HepG2 (cell line): ENCODE data around the gene SMPD2. TPM values are rescaled to one million over a fixed set of nuclear protein-coding genes. Genes with fewer than 3 reads are reported as not detected.

Experiments used
- ATAC-seq: fragments of 200-7000 bp; cut with Tn5 transposase; 3 replicates; pipeline ENCODE4 v1.9.1; 2020; ENCODE audit warnings: mild to moderate bottlenecking, moderate library complexity
- BruUV-seq: library from RNA; stranded (reverse); fragments of 400-500 nt; replicated peaks from 2 replicates; lab custom pipeline; 2021; lab: Mats Ljungman, UMichigan
- CTCF ChIA-PET: fragments of 300-600 bp; formaldehyde crosslinking; extraction: SDS; loops from one replicate; lab custom pipeline; 2021; ENCODE audit warnings: low total read pairs, inconsistent platforms, low intra/inter-chr PET ratio; lab: Yijun Ruan, JAX
- POLR2A ChIA-PET: fragments of 350-600 bp; sonication (Branson Sonifier 250); formaldehyde crosslinking; loops from one replicate; lab custom pipeline; 2020; ENCODE audit warnings: antibody characterized with exemption, inconsistent platforms; lab: Yijun Ruan, JAX
- DNase-seq: peaks from one replicate; pipeline ENCODE4 v3.0.0-alpha.2; 2015; ENCODE audit warnings: low spot score
- FAIRE-seq: peaks from 3 replicates; lab custom pipeline; 2011; peaks lifted over from hg19 to GRCh38; lab: Jason Lieb, UNC
- H2AFZ ChIP-seq: one replicate; pipeline ENCODE4 v1.6.1; 2011; ENCODE audit warnings: low read length, inconsistent platforms
- H3K27ac ChIP-seq: fragments of 300-600 bp; 3 replicates; pipeline ENCODE4 v1.8.0; 2011; ENCODE audit warnings: mixed run types, mild to moderate bottlenecking, mixed read lengths, low read length, inconsistent platforms; ENCODE audit not compliant: insufficient read depth; ENCODE audit errors: extremely low read length
- H3K27me3 ChIP-seq, 2 experiments: fragments of 200-600 bp in 1 of 2; 2 replicates in 1 of 2; 3 replicates in 1 of 2; pipeline versions ENCODE4 v1.6.0 to v1.8.0; 2011; ENCODE audit warnings: low read length in 2 of 2, mild to moderate bottlenecking in 2 of 2, moderate library complexity in 2 of 2, inconsistent platforms in 1 of 2; ENCODE audit not compliant: insufficient read depth in 2 of 2, control insufficient read depth in 1 of 2
- H3K36me3 ChIP-seq, 2 experiments: fragments of 200-600 bp in 1 of 2; replicated peaks in 1 of 2; 2 replicates in 1 of 2; 3 replicates in 1 of 2; pipeline versions ENCODE4 v1.5.1 to v1.8.0; 2011; ENCODE audit warnings: low read length in 2 of 2, inconsistent platforms in 1 of 2; ENCODE audit not compliant: insufficient read depth in 2 of 2, control insufficient read depth in 1 of 2
- H3K4me1 ChIP-seq: 2 replicates; pipeline ENCODE4 v1.5.1; 2012; ENCODE audit warnings: low read length, inconsistent platforms; ENCODE audit not compliant: insufficient read depth
- H3K4me2 ChIP-seq: 2 replicates; pipeline ENCODE4 v1.6.0; 2011; ENCODE audit warnings: low read depth, low read length, inconsistent platforms
- H3K4me3 ChIP-seq, 3 experiments: fragments of 200-600 bp in 1 of 3; sonication (generic), shearing (Covaris generic) in 1 of 3; replicated peaks in 1 of 3; 2 replicates each; pipeline ENCODE4 v1.5.1; 2011 to 2016; ENCODE audit warnings: low read length in 3 of 3, inconsistent platforms in 2 of 3, low read depth in 2 of 3, mild to moderate bottlenecking in 2 of 3, control low read depth in 1 of 3, mixed read lengths in 1 of 3; ENCODE audit not compliant: insufficient read depth in 1 of 3
- H3K79me2 ChIP-seq: one replicate; pipeline ENCODE4 v1.6.1; 2011; ENCODE audit warnings: low read length, inconsistent platforms; ENCODE audit not compliant: insufficient read depth
- H3K9ac ChIP-seq: 2 replicates; pipeline ENCODE4 v1.6.0; 2011; ENCODE audit warnings: mild to moderate bottlenecking, low read depth, low read length, inconsistent platforms; ENCODE audit not compliant: insufficient read depth
- H3K9me3 ChIP-seq: 2 replicates; pipeline ENCODE4 v1.5.1; 2012; ENCODE audit warnings: mild to moderate bottlenecking, low read length
- H4K20me1 ChIP-seq: 2 replicates; pipeline ENCODE4 v1.6.0; 2011; ENCODE audit warnings: inconsistent platforms, mild to moderate bottlenecking, low read length, moderate library complexity; ENCODE audit not compliant: insufficient read depth
- CEBPB ChIP-seq: IDR thresholded peaks from 2 replicates; pipeline ENCODE4 v1.6.1; 2011; ENCODE audit warnings: low read depth, low read length, improper control_type of control experiment, borderline replicate concordance
- CHD4 ChIP-seq: fragments of 200-600 bp; sonication (generic); IDR thresholded peaks from 2 replicates; pipeline ENCODE4 v1.7.0; 2017; ENCODE audit warnings: mild to moderate bottlenecking, low read length, borderline replicate concordance
- EEA1 ChIP-seq: sonication (generic); formaldehyde crosslinking; IDR thresholded peaks from 2 replicates; pipeline ENCODE4 v1.5.1; 2020; ENCODE audit warnings: mild to moderate bottlenecking, missing genetic modification reagents, borderline replicate concordance
- MAFG ChIP-seq: sonication (generic); formaldehyde crosslinking; IDR thresholded peaks from 2 replicates; pipeline ENCODE4 v1.5.1; 2020; ENCODE audit warnings: mild to moderate bottlenecking, missing genetic modification reagents
- NFKB2 ChIP-seq: sonication (generic); formaldehyde crosslinking; IDR thresholded peaks from 2 replicates; pipeline ENCODE4 v1.4.0; 2020; ENCODE audit warnings: missing genetic modification reagents, borderline replicate concordance
- XBP1 ChIP-seq: sonication (generic); formaldehyde crosslinking; IDR thresholded peaks from 2 replicates; pipeline ENCODE4 v1.5.0; 2020; ENCODE audit warnings: missing genetic modification reagents
- ZNF451 ChIP-seq: sonication (generic); formaldehyde crosslinking; IDR thresholded peaks from 2 replicates; pipeline ENCODE4 v1.5.0; 2020; ENCODE audit warnings: mild to moderate bottlenecking, missing genetic modification reagents
- WGBS: methylation state at CpG from one replicate; pipeline ENCODE4 v1.1.6; 2017; ENCODE audit warnings: low lambda C conversion rate; 5-methylcytosine and 5-hydroxymethylcytosine counted together
- in situ Hi-C: cut with HindIII; loops from 2 replicates; pipeline ENCODE4 v1.10.0; 2017; ENCODE audit warnings: low pct_unique_long_range_greater_than_20kb; ENCODE audit not compliant: extremely low pct_ligation_motif_present
- intact Hi-C: fragments of 100-400 bp; cut with micrococcal nuclease; formaldehyde crosslinking; loops from one replicate; pipeline ENCODE4 v1.10.0; 2022; ENCODE audit not compliant: unreplicated experiment
- polyA plus RNA-seq, 8 experiments: library from polyadenylated mRNA; depleted of rRNA in 3 of 8; stranded (reverse) in 7 of 8; unstranded in 1 of 8; fragments of >200 nt; fragmentation: Illumina TruSeq in 4 of 8; extraction: Trizol in 4 of 8; gene quantifications; 2 replicates each; pipeline versions ENCODE4 v1.2.1 to v1.2.3, GENCODE V29; 2011 to 2016; ENCODE audit warnings: low read depth in 4 of 8, missing spikeins in 1 of 8, mixed read lengths in 1 of 8; ENCODE audit not compliant: insufficient read depth in 1 of 8
- total RNA-seq, 5 experiments: library from RNA; depleted of rRNA; stranded (reverse); fragments of >200 nt; fragmentation: Illumina TruSeq; extraction: Trizol; gene quantifications; 2 replicates each; pipeline ENCODE4 v1.2.3, GENCODE V29; 2016; ENCODE audit warnings: low read depth in 1 of 5
- TF ChIP-seq, protein P1 (sequence below), 2 experiments: IDR thresholded peaks; 2 replicates each; pipeline ENCODE4 v1.6.1; 2011 to 2012; ENCODE audit warnings: low read length in 2 of 2, borderline replicate concordance in 1 of 2, low read depth in 1 of 2, mild to moderate bottlenecking in 1 of 2, moderate library complexity in 1 of 2
- TF ChIP-seq, protein P2 (sequence below): sonication (generic); formaldehyde crosslinking; IDR thresholded peaks from 2 replicates; pipeline ENCODE4 v1.5.0; 2020; ENCODE audit warnings: mild to moderate bottlenecking, missing genetic modification reagents, borderline replicate concordance

SMPD2 gene
- total and polyA plus RNA-seq, 2 of the 13 experiments (the other 11 are each of a cell fraction or from before 2014, with no cell fraction given), result 5.9 to 10.6 TPM

DNA sequence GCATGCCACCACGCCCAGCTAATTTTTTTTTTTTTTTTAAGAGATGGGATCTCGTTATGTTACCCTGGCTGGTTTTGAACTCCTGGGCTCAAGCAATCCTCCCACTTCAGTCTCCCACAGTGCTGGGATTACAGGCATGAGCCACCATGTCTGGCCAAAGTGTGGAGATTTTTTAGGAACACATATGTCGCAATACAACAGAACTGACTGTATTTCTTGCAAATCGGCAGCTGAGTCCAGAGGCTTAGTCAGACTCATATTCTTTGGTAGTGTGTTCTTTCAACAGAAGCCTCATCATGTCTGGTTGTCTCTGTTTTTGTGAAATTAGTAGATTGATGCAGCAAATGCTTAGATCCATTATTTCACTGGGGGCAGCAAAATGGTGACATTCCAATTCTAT, 34.3 kb upstream of the SMPD2 start:
- H3K9ac ChIP-seq, result no peak overlapping the region
- ATAC-seq, result no peak
- no peaks in the 10 kb centered on the region for H4K20me1 ChIP-seq
- intact Hi-C loops (no loop called here), in situ Hi-C loops (no loop called here)
- 3% methylated on average over 4 of the region's 4 CpGs for WGBS
- TF ChIP-seq, protein P1, sequence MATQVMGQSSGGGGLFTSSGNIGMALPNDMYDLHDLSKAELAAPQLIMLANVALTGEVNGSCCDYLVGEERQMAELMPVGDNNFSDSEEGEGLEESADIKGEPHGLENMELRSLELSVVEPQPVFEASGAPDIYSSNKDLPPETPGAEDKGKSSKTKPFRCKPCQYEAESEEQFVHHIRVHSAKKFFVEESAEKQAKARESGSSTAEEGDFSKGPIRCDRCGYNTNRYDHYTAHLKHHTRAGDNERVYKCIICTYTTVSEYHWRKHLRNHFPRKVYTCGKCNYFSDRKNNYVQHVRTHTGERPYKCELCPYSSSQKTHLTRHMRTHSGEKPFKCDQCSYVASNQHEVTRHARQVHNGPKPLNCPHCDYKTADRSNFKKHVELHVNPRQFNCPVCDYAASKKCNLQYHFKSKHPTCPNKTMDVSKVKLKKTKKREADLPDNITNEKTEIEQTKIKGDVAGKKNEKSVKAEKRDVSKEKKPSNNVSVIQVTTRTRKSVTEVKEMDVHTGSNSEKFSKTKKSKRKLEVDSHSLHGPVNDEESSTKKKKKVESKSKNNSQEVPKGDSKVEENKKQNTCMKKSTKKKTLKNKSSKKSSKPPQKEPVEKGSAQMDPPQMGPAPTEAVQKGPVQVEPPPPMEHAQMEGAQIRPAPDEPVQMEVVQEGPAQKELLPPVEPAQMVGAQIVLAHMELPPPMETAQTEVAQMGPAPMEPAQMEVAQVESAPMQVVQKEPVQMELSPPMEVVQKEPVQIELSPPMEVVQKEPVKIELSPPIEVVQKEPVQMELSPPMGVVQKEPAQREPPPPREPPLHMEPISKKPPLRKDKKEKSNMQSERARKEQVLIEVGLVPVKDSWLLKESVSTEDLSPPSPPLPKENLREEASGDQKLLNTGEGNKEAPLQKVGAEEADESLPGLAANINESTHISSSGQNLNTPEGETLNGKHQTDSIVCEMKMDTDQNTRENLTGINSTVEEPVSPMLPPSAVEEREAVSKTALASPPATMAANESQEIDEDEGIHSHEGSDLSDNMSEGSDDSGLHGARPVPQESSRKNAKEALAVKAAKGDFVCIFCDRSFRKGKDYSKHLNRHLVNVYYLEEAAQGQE (IDR thresholded peaks at IDR 0.05; ENCODE audit: borderline replicate concordance in 1 of 2, low read depth in 1 of 2, low read length in 2 of 2), result no peak
- peak; percentile 80; the same call in 1 of the 2 replicates for TF ChIP-seq CEBPB
- no peaks in the 10 kb centered on the region for H3K36me3 ChIP-seq
- no peak overlapping the region for H3K4me3 ChIP-seq
- DNase-seq, result no peak
- peaks cover 2 to 24% of the 10 kb centered on the region in 2 experiments; a peak in 4 of 5 replicates for H3K27me3 ChIP-seq
- H3K4me1 ChIP-seq, result no peaks in the 10 kb centered on the region
- H3K4me2 ChIP-seq, result no peak overlapping the region
- no peaks in the 10 kb centered on the region for H3K9me3 ChIP-seq
- H2AFZ ChIP-seq, result no peak overlapping the region
- no TSS peak for BruUV-seq
- H3K79me2 ChIP-seq, result no peaks in the 10 kb centered on the region
- no peak overlapping the region for H3K27ac ChIP-seq
- POLR2A ChIA-PET, result no interaction called here
- CTCF ChIA-PET, result no interaction called here
- FAIRE-seq, result no peak

DNA sequence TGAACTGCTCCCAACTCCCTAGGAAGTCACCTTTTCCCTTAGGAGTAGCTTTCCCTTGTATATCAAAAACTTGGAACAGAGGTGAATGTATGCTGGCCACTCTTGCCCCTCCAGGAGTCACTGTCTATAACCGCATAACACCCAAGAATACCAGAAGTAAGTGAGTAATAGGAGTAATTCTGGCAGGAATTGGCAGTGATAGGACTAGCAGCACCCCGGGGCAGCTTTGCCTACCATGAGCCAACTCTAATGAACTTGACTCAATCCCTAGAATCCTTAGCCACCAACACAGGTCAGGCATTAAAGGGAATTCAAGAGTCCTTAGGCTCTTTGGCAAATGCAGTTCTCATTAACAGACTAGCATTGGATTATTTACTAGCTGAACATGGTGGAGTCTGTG, 29.5 kb upstream of the SMPD2 start:
- in situ Hi-C loops (no loop called here), intact Hi-C loops (no loop called here)
- no peak for FAIRE-seq
- CTCF ChIA-PET, result no interaction called here
- no peak overlapping the region for H3K4me3 ChIP-seq
- H3K27ac ChIP-seq, result no peak overlapping the region
- no peak overlapping the region for H2AFZ ChIP-seq
- H3K4me1 ChIP-seq, result no peaks in the 10 kb centered on the region
- H3K9me3 ChIP-seq, result no peaks in the 10 kb centered on the region
- no TSS peak for BruUV-seq
- DNase-seq, result no peak
- POLR2A ChIA-PET, result no interaction called here
- no peak for ATAC-seq
- no peaks in the 10 kb centered on the region for H3K36me3 ChIP-seq
- no peak overlapping the region for H3K4me2 ChIP-seq
- no peaks in the 10 kb centered on the region for H4K20me1 ChIP-seq
- no peaks in the 10 kb centered on the region for H3K79me2 ChIP-seq
- H3K9ac ChIP-seq, result no peak overlapping the region
- 79% methylated on average over 2 of the region's 2 CpGs for WGBS
- 0 out of 5 replicates have a peak, but pooled peaks cover 0 to under 1% of the 10 kb centered on the region in 2 experiments for H3K27me3 ChIP-seq
- TF ChIP-seq, protein P2, sequence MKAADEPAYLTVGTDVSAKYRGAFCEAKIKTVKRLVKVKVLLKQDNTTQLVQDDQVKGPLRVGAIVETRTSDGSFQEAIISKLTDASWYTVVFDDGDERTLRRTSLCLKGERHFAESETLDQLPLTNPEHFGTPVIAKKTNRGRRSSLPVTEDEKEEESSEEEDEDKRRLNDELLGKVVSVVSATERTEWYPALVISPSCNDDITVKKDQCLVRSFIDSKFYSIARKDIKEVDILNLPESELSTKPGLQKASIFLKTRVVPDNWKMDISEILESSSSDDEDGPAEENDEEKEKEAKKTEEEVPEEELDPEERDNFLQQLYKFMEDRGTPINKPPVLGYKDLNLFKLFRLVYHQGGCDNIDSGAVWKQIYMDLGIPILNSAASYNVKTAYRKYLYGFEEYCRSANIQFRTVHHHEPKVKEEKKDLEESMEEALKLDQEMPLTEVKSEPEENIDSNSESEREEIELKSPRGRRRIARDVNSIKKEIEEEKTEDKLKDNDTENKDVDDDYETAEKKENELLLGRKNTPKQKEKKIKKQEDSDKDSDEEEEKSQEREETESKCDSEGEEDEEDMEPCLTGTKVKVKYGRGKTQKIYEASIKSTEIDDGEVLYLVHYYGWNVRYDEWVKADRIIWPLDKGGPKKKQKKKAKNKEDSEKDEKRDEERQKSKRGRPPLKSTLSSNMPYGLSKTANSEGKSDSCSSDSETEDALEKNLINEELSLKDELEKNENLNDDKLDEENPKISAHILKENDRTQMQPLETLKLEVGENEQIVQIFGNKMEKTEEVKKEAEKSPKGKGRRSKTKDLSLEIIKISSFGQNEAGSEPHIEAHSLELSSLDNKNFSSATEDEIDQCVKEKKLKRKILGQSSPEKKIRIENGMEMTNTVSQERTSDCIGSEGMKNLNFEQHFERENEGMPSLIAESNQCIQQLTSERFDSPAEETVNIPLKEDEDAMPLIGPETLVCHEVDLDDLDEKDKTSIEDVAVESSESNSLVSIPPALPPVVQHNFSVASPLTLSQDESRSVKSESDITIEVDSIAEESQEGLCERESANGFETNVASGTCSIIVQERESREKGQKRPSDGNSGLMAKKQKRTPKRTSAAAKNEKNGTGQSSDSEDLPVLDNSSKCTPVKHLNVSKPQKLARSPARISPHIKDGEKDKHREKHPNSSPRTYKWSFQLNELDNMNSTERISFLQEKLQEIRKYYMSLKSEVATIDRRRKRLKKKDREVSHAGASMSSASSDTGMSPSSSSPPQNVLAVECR (CRISPR knock-in tag), result no peak
- TF ChIP-seq MAFG (no peak), XBP1 (CRISPR knock-in tag) (no peak), EEA1 (CRISPR knock-in tag) (no peak), ZNF451 (CRISPR knock-in tag) (no peak), CHD4 (no peak), NFKB2 (CRISPR knock-in tag) (no peak)
